ENCODE measurements around the gene ADI1. TPM values are rescaled to one million over a fixed set of nuclear protein-coding genes. Genes with fewer than 3 reads are reported as not detected.

The ADI1 gene
- total and polyA plus RNA-seq, 12 donors, result 49.2 to 204 (median 166) TPM

GRCh38 chr2:3558205-3559014 lies 39.1 kb upstream of the ADI1 start, which contains the start of gene RNASEH1:
Gene RNASEH1, minus strand, starts transcription at chr2:3558333. Its CDS starts 73 bp downstream, at chr2:3558260.
- ATAC-seq, result peak; percentile 99 to 100 (median 100)
- peak within 1 kb of the TSS; percentile 73 to 97 (median 91) for H3K27ac ChIP-seq
- intact Hi-C loops (cut with DNase I), result loop anchor here in 4 of 10 donors (1.0 to 2.0 kb wide), 3 partner anchors 16 to 180 kb away; partner anchors contain the start of gene RPS7 (in 4 of the 4)
- no peaks in the 10 kb centered on the region for H3K9me3 ChIP-seq
- H3K4me3 ChIP-seq, result peak within 1 kb of the TSS; percentile 89 to 100 (median 94)
- WGBS, 2 donors, result 0 to 1% methylated on average over 67 of the region's 67 CpGs
- H3K4me1 ChIP-seq, result peaks cover 0 to 21% (median 19%) of the 10 kb centered on the region in 9 donors
- TF ChIP-seq CTCF (IDR thresholded peaks at IDR 0.05), result no peak
- no peaks in the 10 kb centered on the region for H3K27me3 ChIP-seq
- DNase-seq, result peak; percentile 98 to 99
- H3K36me3 ChIP-seq, result peaks cover 0 to 50% (median 20%) of the 10 kb centered on the region in 9 donors

- peak in 2 of 8 donors; percentile 3 to 11 for ATAC-seq
- 0 to 1% methylated on average over 40 of the region's 40 CpGs for WGBS, 2 donors
Observed at GRCh38 chr2:3557639-3558204, 38.4 kb upstream of the ADI1 start.

GRCh38 chr2:3553946-3554345 lies 34.6 kb upstream of the ADI1 start:
- DNase-seq, result no peak

More at GRCh38 chr2:3557639-3558204, 38.4 kb upstream of the ADI1 start:
- peaks cover 0 to 21% (median 19%) of the 10 kb centered on the region in 9 donors for H3K4me1 ChIP-seq
- H3K4me3 ChIP-seq, result peak overlapping the region; percentile 89 to 100 (median 94)
- TF ChIP-seq CTCF (IDR thresholded peaks at IDR 0.05), result no peak
- H3K27ac ChIP-seq, result peak overlapping the region; percentile 16 to 97 (median 91)
- H3K27me3 ChIP-seq, result no peaks in the 10 kb centered on the region
- peaks cover 0 to 57% (median 20%) of the 10 kb centered on the region in 9 donors for H3K36me3 ChIP-seq
- intact Hi-C loops (cut with DNase I), result loop anchor here in 4 of 10 donors (1.0 to 2.0 kb wide), 3 partner anchors 17 to 179 kb away; partner anchors contain the start of gene RPS7 (in 4 of the 4)
- DNase-seq, result no peak
- H3K9me3 ChIP-seq, result no peaks in the 10 kb centered on the region

More at GRCh38 chr2:3553946-3554345, 34.6 kb upstream of the ADI1 start:
- Histone ChIP-seq H3K4me1 (peaks cover 0 to 17% (median 14%) of the 10 kb centered on the region in 9 donors), H3K4me3 (no peak overlapping the region), H3K27me3 (no peaks in the 10 kb centered on the region), H3K27ac (no peak overlapping the region), H3K9me3 (no peaks in the 10 kb centered on the region), H3K36me3 (peaks cover 0 to 78% (median 47%) of the 10 kb centered on the region in 9 donors)
- no peak for ATAC-seq
- TF ChIP-seq CTCF (IDR thresholded peaks at IDR 0.05), result no peak
- 87 to 88% methylated on average over 10 of the region's 10 CpGs for WGBS, 2 donors
- intact Hi-C loops (cut with DNase I), result no loop called here
